T-helper 17 cell (primary cell): ENCODE results near the gene SERPINB8. TPM values are rescaled to one million over a fixed set of nuclear protein-coding genes. Genes with fewer than 3 reads are reported as not detected.

Experiments used
- ATAC-seq: fragments of 150-1000 bp; cut with Tn5 transposase; 2 replicates; pipeline ENCODE4 v1.10.0; 2021; ENCODE audit warnings: mild to moderate bottlenecking, moderate library complexity
- DNase-seq, 3 donors: peaks; one replicate each; pipeline versions ENCODE4 v3.0.0 to v3.0.0-alpha.2; 2020 to 2021
- H3K9me3 ChIP-seq: one replicate; pipeline ENCODE4 v1.7.0; 2013; ENCODE audit warnings: low read length, mild to moderate bottlenecking; ENCODE audit not compliant: control insufficient read depth, poor library complexity, severe bottlenecking
- H3K27ac Mint-ChIP-seq: one replicate; pipeline ENCODE4 v1.8.0; 2022; ENCODE audit warnings: mild to moderate bottlenecking, moderate library complexity, mixed read lengths
- H3K27me3 Mint-ChIP-seq: one replicate; pipeline ENCODE4 v1.8.0; 2022; ENCODE audit warnings: mixed read lengths
- H3K36me3 Mint-ChIP-seq: one replicate; pipeline ENCODE4 v1.8.0; 2022; ENCODE audit warnings: low read depth, mixed read lengths
- H3K4me1 Mint-ChIP-seq: one replicate; pipeline ENCODE4 v1.8.0; 2022; ENCODE audit warnings: mild to moderate bottlenecking, mixed read lengths
- H3K4me3 Mint-ChIP-seq: one replicate; pipeline ENCODE4 v1.8.0; 2022; ENCODE audit warnings: mild to moderate bottlenecking, moderate library complexity, mixed read lengths
- total RNA-seq, 4 donors: library from RNA in 2 of 4; stranded (reverse) in 2 of 4; gene quantifications; one replicate each; pipeline ENCODE4 v1.2.3 and lab custom pipeline; 2022 to 2026

Gene SERPINB8
- total RNA-seq, 2 donors from 2014 or later: 6.7 to 15.3 TPM

DNA sequence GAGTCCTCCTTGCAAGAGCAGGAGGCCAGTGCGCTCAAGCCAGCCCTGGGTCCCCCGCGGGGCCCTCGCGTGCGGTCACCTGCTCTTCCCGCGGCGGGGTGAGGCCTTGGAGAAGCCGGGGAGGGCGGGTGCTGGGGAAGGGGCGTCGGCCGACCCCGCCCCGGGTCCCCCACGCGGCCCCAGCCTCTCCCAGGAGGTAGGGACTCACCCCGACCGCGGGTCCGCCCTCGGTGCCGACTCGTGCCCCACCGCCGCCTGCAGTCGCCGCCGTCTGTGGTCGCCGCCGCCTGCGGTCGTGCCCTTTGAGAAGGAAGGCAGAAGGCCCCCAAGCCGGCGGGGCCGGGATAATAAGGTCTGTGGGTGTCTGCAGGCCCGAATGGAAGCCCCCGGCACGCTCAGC lies 32.7 kb downstream of the SERPINB8 start:
- H3K36me3 Mint-ChIP-seq: peaks cover 4% of the 10 kb centered on the region
- peaks cover 14% of the 10 kb centered on the region for H3K27me3 Mint-ChIP-seq
- no peak overlapping the region for H3K4me3 Mint-ChIP-seq
- no peaks in the 10 kb centered on the region for H3K9me3 ChIP-seq
- DNase-seq (no peak), ATAC-seq (no peak)
- no peaks in the 10 kb centered on the region for H3K4me1 Mint-ChIP-seq
- H3K27ac Mint-ChIP-seq: no peak overlapping the region

DNA sequence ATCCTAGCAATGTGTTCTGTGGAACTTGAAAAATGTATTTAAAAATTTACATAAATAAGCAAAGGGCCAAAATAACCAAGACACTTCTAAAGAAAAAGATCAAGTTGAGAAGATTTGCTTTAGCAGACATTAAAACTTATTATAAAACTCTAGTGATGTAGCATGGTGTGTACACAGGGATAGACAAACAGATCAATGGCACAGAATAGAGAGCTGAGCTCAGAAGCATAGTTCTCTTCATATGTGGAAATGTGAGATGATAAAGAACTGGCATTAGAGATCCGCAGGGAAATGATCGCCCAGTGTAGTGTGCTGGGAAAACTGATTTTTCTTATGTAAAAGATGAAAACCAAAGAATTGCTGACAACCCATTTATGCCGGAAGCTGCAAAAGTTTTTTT lies 39.4 kb downstream of the SERPINB8 start:
- Mint-ChIP-seq H3K27ac (no peak overlapping the region), H3K36me3 (peaks cover 3% of the 10 kb centered on the region), H3K4me3 (no peak overlapping the region), H3K4me1 (no peaks in the 10 kb centered on the region), H3K27me3 (peaks cover 28% of the 10 kb centered on the region)
- DNase-seq: no peak
- no peak for ATAC-seq
- no peaks in the 10 kb centered on the region for H3K9me3 ChIP-seq

DNA sequence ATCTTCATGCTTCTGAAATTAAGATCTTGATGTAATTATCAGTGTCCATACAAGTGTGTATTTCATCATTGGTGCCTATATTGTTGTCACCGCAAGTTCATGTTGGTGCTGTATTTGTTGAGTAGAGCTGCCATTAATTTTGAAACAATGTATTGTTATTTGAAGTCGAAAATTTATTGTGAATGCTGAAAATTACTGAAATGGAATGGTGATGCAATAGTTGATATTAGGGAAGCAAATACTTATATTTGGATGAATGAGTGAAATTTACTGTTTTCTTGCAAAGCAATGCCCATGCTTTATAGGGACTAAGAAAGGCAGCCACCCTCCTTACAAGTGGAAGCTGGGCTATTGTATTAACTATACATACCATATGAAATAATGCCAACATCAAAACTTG lies 41.6 kb downstream of the SERPINB8 start:
- peaks cover 38% of the 10 kb centered on the region for H3K27me3 Mint-ChIP-seq
- no peak overlapping the region for H3K27ac Mint-ChIP-seq
- no peaks in the 10 kb centered on the region for H3K9me3 ChIP-seq
- ATAC-seq (no peak), DNase-seq (no peak)
- peaks cover 3% of the 10 kb centered on the region for H3K36me3 Mint-ChIP-seq
- H3K4me3 Mint-ChIP-seq: no peak overlapping the region
- no peaks in the 10 kb centered on the region for H3K4me1 Mint-ChIP-seq

DNA sequence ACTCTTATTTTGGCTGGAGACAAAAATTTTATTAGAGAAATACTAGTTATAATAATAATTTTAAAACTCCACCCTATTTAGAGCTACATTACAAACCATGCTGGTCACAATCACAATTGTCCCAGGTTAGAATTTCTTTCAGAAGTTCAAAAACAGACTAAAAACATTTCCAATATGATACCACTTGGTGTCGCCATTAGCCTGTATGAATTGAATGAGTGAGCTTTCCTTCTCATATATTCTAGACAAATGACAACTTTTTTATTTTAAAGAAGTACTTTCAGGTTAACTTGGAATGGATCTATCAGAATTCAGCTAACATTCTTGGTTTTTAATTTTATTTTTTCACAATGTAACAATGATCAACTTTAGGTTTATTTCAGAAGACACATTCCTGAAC lies 48.0 kb downstream of the SERPINB8 start:
- DNase-seq (no peak), ATAC-seq (no peak)
- Mint-ChIP-seq H3K4me3 (no peak overlapping the region), H3K36me3 (peaks cover 3% of the 10 kb centered on the region), H3K27me3 (peaks cover 38% of the 10 kb centered on the region), H3K27ac (no peak overlapping the region), H3K4me1 (no peaks in the 10 kb centered on the region)
- H3K9me3 ChIP-seq: no peaks in the 10 kb centered on the region

DNA sequence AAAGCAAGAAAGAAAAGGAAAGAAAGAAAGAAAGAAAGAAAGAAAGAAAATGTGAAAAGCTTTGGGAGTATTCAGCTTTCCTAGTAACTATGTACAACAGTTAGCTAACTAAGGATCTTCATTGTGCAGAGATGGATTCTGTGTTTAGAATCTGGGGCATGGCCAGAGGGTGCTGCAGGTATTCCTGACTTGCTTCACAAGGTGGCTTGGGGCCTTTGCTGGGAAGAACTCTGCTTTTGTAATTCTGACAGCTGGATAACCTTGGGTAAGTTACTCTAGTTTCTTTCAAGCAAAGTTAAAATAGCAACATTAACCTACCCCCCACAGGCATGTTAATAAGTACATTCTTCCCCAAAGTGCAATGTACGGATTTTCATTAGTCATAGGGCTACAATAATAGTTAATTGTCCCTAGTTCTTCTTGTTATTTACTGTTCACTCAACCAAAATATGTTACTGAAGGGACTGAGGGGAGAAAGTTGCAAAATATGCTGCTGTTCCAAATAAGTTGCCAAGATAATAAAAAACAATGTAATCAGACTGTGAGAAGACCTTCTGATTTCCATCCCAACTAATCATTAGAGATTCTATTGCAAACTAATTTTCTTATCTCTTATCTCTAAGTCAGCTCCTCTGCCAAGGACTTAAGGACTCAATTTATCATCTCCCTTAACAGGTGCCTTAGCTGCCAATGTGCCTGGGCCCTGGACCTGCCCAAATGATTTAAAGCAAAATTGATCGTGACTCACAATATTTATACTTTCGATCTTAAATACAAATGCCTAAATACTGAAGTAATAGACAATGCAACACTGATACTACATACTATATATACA lies 50.3 kb downstream of the SERPINB8 start:
- Mint-ChIP-seq H3K27me3 (peaks cover 19% of the 10 kb centered on the region), H3K4me3 (no peak overlapping the region), H3K27ac (no peak overlapping the region), H3K4me1 (no peaks in the 10 kb centered on the region), H3K36me3 (no peaks in the 10 kb centered on the region)
- ATAC-seq: no peak
- no peak for DNase-seq
- H3K9me3 ChIP-seq: no peaks in the 10 kb centered on the region

DNA sequence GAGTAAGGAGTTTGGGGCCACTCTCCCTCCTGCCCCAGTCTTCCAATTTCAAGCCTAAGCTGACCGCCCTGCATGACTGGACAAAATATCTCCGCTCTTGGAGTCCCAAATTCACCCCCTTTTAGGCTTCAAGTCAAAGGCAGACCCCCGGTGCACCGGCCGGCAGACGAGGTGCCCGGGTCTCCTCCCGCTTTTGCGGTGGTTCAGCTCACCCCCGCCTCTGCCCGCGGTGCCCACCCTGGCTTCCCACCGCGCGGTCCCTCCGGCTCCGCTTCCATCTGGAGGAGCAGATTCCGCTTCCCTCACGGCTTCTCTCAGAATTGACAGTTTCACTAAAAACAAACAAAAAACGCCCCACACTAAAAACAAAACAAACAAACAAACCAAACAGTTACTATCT lies 56.5 kb downstream of the SERPINB8 start:
- Mint-ChIP-seq H3K36me3 (no peaks in the 10 kb centered on the region), H3K27ac (no peak overlapping the region), H3K4me3 (no peak overlapping the region), H3K4me1 (no peaks in the 10 kb centered on the region), H3K27me3 (peaks cover 29% of the 10 kb centered on the region)
- ATAC-seq (no peak), DNase-seq (no peak)
- H3K9me3 ChIP-seq: no peaks in the 10 kb centered on the region

DNA sequence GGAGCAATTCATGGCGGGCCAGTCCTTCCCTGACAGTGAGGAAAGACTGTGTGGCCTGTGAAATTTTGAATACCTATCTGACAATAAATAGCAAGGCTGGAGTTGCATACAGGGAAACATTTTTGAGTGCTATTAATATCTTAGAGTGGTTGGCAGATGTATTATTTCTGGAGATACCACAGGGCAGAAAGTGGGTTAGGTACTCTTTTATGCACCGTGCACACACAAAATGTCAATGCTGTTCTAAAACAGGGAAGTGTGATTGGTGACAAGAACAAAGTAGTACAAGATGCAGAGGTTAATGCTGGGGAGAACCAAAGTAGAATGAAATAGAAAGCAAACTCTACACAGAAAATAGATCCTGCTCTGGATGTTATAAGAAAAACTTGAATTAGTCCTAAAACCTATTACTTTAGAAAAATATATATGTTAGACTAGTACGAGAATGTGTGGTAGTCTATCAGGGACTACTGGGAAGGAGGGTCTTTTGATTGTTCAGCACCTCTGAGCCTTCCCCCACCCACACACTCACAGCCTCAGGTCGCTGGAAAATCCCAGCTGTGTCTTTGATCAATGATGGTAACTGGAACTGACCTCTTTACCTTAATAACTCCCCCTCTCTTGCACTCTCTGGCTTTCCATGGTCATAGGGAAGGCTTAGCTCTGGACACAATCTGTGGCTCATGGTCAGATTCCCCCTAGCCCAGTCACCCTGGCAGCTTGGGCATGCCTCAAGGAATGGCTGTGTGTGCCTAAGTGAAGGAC lies 58.2 kb downstream of the SERPINB8 start:
- Mint-ChIP-seq H3K27ac (no peak overlapping the region), H3K4me3 (no peak overlapping the region), H3K36me3 (no peaks in the 10 kb centered on the region), H3K27me3 (peaks cover 34% of the 10 kb centered on the region), H3K4me1 (no peaks in the 10 kb centered on the region)
- no peak for ATAC-seq
- no peak for DNase-seq
- H3K9me3 ChIP-seq: no peaks in the 10 kb centered on the region

DNA sequence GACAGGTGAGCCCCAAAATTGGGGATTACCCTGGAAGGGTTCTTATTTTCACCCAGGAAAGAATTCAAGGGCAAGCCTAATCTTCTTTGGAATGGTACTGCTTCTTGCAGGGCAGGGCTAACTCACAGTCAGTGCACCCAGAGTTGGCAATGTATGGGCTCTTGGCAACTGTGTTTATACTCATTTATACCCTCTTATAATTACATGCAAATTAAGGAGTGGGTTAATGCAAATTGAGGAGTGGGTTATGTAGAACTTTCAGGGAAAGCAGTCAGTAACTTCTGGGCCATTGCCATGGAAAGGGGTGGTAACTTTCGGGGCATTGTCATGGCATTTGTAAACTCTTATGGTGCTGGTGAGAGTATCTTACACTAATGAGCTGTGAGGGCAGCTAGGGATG lies 59.2 kb downstream of the SERPINB8 start:
- no peak overlapping the region for H3K4me3 Mint-ChIP-seq

DNA sequence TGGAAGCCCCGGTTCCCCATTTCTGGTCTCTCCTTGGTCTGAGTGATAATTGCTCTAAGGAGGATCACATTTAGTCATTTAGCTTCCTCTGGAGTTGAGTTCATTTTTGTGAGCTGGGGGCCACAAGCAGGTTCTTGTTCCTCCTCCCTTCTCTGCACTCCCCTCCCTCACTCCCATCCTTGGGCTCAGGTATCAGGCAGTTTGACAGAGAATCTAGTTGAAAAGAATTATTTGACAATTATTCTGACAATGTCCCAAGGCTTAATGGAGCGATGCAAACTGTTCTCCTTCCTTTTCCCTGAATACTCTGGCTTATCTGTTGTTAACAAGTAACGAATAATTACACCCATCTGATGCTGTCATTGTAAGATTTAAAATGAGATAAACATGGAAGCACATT lies 61.5 kb downstream of the SERPINB8 start:
- no peak overlapping the region for H3K4me3 Mint-ChIP-seq
- H3K27me3 Mint-ChIP-seq: peaks cover 41% of the 10 kb centered on the region
- no peaks in the 10 kb centered on the region for H3K4me1 Mint-ChIP-seq
- no peaks in the 10 kb centered on the region for H3K36me3 Mint-ChIP-seq
- H3K27ac Mint-ChIP-seq: no peak overlapping the region
- no peaks in the 10 kb centered on the region for H3K9me3 ChIP-seq
- no peak for DNase-seq
- ATAC-seq: no peak

More for the DNA sequence above, 59.2 kb downstream of the SERPINB8 start:
- DNase-seq (no peak), ATAC-seq (no peak)
- peaks cover 34% of the 10 kb centered on the region for H3K27me3 Mint-ChIP-seq
- no peaks in the 10 kb centered on the region for H3K36me3 Mint-ChIP-seq
- no peaks in the 10 kb centered on the region for H3K4me1 Mint-ChIP-seq
- no peak overlapping the region for H3K27ac Mint-ChIP-seq
- no peaks in the 10 kb centered on the region for H3K9me3 ChIP-seq

DNA sequence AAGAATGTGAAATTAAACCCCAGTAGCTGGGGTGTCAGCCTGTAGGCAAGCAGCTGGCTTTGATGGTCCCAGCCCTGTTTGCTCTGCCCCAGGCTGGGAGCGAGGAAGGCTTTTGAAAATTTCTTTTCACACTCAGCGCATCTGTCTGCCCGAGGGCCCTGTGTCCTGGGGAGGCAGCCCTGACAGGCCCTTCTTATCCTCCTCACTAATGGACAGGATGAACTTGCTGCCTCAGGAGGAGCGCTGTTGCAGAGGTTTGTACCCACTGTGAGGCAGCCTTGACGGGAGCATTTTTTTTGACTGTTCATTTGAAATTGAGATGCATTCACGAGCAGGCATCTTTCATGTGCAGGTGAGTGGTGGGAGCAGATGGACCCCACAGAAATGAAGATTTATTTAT lies 62.4 kb downstream of the SERPINB8 start:
- H3K27ac Mint-ChIP-seq: no peak overlapping the region
- no peak for DNase-seq
- no peaks in the 10 kb centered on the region for H3K9me3 ChIP-seq
- peaks cover 48% of the 10 kb centered on the region for H3K27me3 Mint-ChIP-seq
- no peak for ATAC-seq
- H3K4me1 Mint-ChIP-seq: no peaks in the 10 kb centered on the region
- H3K36me3 Mint-ChIP-seq: no peaks in the 10 kb centered on the region
- no peak overlapping the region for H3K4me3 Mint-ChIP-seq

DNA sequence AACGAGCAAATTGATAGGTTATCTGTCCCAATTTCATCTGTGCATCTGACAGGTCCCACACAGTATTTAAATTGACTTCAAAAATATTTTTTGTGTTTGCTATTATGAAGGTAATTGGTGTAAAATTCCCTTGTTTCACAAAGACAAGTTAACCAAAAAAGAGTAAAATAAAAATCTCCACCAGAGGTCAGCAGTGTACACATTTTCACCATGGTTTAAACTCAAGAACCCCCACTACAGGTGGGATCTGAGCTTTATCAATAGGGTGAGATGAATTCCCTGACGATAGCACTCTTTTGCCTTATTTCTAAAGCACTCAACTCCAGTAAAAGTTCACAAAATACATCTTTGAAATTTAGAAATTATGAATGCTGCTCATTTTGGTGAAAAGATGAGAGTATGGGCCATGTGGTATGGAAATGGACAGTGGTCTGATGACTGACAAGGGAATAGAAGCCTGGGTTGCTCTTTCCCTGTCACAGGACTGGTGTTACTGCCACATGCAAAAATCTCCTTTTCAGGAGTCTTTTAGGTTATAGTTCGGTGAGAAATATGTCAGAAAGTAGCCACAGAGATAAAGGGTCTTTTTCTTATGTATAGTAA lies 68.0 kb downstream of the SERPINB8 start:
- H3K27ac Mint-ChIP-seq: no peak overlapping the region
- ATAC-seq (peak; percentile 36), DNase-seq (no peak)
- H3K4me1 Mint-ChIP-seq: no peaks in the 10 kb centered on the region
- no peaks in the 10 kb centered on the region for H3K36me3 Mint-ChIP-seq
- H3K9me3 ChIP-seq: no peaks in the 10 kb centered on the region
- no peak overlapping the region for H3K4me3 Mint-ChIP-seq
- peaks cover 16% of the 10 kb centered on the region for H3K27me3 Mint-ChIP-seq
